CD4-positive, alpha-beta T cell (primary cell): ENCODE data around the gene WRNIP1. TPM values are rescaled to one million over a fixed set of nuclear protein-coding genes. Genes with fewer than 3 reads are reported as not detected.
"Not testable (repeated sequence)": the region's sequence is repeated elsewhere in the genome, so short reads cannot be mapped to it uniquely, and the experiment has no call there.

Source experiments
- ATAC-seq: fragments of 200-7000 bp; cut with Tn5 transposase; one replicate; pipeline ENCODE4 v1.10.0; 2022; ENCODE audit warnings: mild to moderate bottlenecking; ENCODE audit not compliant: poor library complexity
- CTCF ChIA-PET: fragments of 350-600 bp; sonication (Branson Sonifier 250); formaldehyde crosslinking; loops from one replicate; lab custom pipeline; 2021; ENCODE audit warnings: antibody characterized with exemption, inconsistent platforms; lab: Charles Lee
- POLR2A ChIA-PET: fragments of 350-600 bp; sonication (Branson Sonifier 250); formaldehyde crosslinking; loops from one replicate; lab custom pipeline; 2021; ENCODE audit warnings: antibody characterized with exemption, inconsistent platforms; lab: Charles Lee
- DNase-seq, 14 experiments: peaks; one replicate each; pipeline ENCODE4 v3.0.0-alpha.2; 2013 to 2020; ENCODE audit warnings: mixed read lengths in 2 of 14
- H3K27ac ChIP-seq, 2 donors: one replicate each; pipeline versions ENCODE4 v1.5.1 to v1.7.0; 2013; ENCODE audit warnings: low read length in 2 of 2, low read depth in 1 of 2, mild to moderate bottlenecking in 1 of 2
- H3K27me3 ChIP-seq, 2 experiments: 1 replicate in 1 of 2; 2 replicates in 1 of 2; pipeline versions ENCODE4 v1.6.1 to v1.7.0; 2013; ENCODE audit warnings: low read length in 2 of 2, control low read depth in 1 of 2, mild to moderate bottlenecking in 1 of 2, moderate library complexity in 1 of 2; ENCODE audit not compliant: insufficient read depth in 2 of 2, control insufficient read depth in 1 of 2
- H3K36me3 ChIP-seq: one replicate; pipeline ENCODE4 v1.6.1; 2013; ENCODE audit warnings: low read length, control low read depth; ENCODE audit not compliant: insufficient read depth
- H3K4me1 ChIP-seq: one replicate; pipeline ENCODE4 v1.6.1; 2013; ENCODE audit warnings: low read length, control low read depth; ENCODE audit not compliant: insufficient read depth
- H3K4me3 ChIP-seq: one replicate; pipeline ENCODE4 v1.5.1; 2013; ENCODE audit warnings: mild to moderate bottlenecking, low read length, moderate library complexity
- H3K9me3 ChIP-seq, 2 experiments: 1 replicate in 1 of 2; 2 replicates in 1 of 2; pipeline versions ENCODE4 v1.6.1 to v1.7.0; 2013; ENCODE audit warnings: low read length in 2 of 2, mild to moderate bottlenecking in 2 of 2, control low read depth in 1 of 2, moderate library complexity in 1 of 2; ENCODE audit not compliant: control insufficient read depth in 1 of 2, insufficient read depth in 1 of 2
- H3K27ac Mint-ChIP-seq: one replicate; pipeline ENCODE4 v1.8.0; 2020; ENCODE audit warnings: mixed read lengths
- H3K27me3 Mint-ChIP-seq: one replicate; pipeline ENCODE4 v1.8.0; 2021; ENCODE audit warnings: mixed read lengths
- H3K36me3 Mint-ChIP-seq: one replicate; pipeline ENCODE4 v1.8.0; 2021; ENCODE audit warnings: low read depth, mixed read lengths
- H3K4me1 Mint-ChIP-seq: one replicate; pipeline ENCODE4 v1.8.0; 2021; ENCODE audit warnings: low read depth, mixed read lengths
- H3K4me3 Mint-ChIP-seq: one replicate; pipeline ENCODE4 v1.8.0; 2020; ENCODE audit warnings: mild to moderate bottlenecking, mixed read lengths
- H3K9me3 Mint-ChIP-seq: one replicate; pipeline ENCODE4 v1.8.0; 2020; ENCODE audit warnings: mixed read lengths
- CTCF ChIP-seq: fragments of 200-600 bp; IDR thresholded peaks from one replicate; pipeline ENCODE4 v1.8.0; 2022; ENCODE audit warnings: antibody characterized with exemption, mild to moderate bottlenecking
- intact Hi-C, 2 experiments: fragments of 100-400 bp; cut with DNase I in 1 of 2; cut with micrococcal nuclease in 1 of 2; formaldehyde crosslinking; loops; one replicate each; pipeline versions ENCODE4 v1.15.1 to v1.9.0; 2023 to 2025; cut with DNase I, micrococcal nuclease
- total RNA-seq, 174 experiments: library from RNA in 2 of 174; stranded (reverse) in 2 of 174; gene quantifications; one replicate each; pipeline ENCODE4 v1.2.3 and lab custom pipeline; 2021 to 2026

WRNIP1 gene
- total RNA-seq, 2 experiments from 2014 or later = 22.4 to 25.2 TPM

GRCh38 chr6:2756687-2757224, 8.4 kb upstream of the WRNIP1 start:
- no peak overlapping the region for H3K4me3 ChIP-seq
- intact Hi-C loops = loop anchor here in 1 of 2 experiments (10.0 kb wide), 1 partner anchor 1232 kb away; no protein-coding TSS in a partner anchor
- Mint-ChIP-seq H3K9me3 (no peaks in the 10 kb centered on the region), H3K27me3 (peaks cover 31% of the 10 kb centered on the region), H3K4me3 (no peak overlapping the region), H3K36me3 (no peaks in the 10 kb centered on the region), H3K4me1 (peaks cover 10% of the 10 kb centered on the region), H3K27ac (no peak overlapping the region)
- POLR2A ChIA-PET = no interaction called here
- H3K27ac ChIP-seq = no peak overlapping the region
- DNase-seq (no peak), ATAC-seq (no peak)
- no peaks in the 10 kb centered on the region for H3K4me1 ChIP-seq
- no peak for TF ChIP-seq CTCF
- CTCF ChIA-PET = interaction anchor here (2.4 kb wide), 1 partner anchor 18 kb away, joined by 9 read pairs; no protein-coding TSS in a partner anchor
- H3K27me3 ChIP-seq = no peaks in the 10 kb centered on the region
- H3K36me3 ChIP-seq = no peaks in the 10 kb centered on the region
- H3K9me3 ChIP-seq = no peaks in the 10 kb centered on the region

- ChIA-PET POLR2A (interaction anchor here (1.1 kb wide), 1 partner anchor 21 kb away, joined by 3 read pairs; no protein-coding TSS in a partner anchor), CTCF (interaction anchor here (1.2 kb wide), 1 partner anchor 9 kb away, joined by 4 read pairs; no protein-coding TSS in a partner anchor)
- Histone ChIP-seq H3K9me3 (no peaks in the 10 kb centered on the region), H3K4me1 (peaks cover 2% of the 10 kb centered on the region), H3K36me3 (no peaks in the 10 kb centered on the region), H3K27me3 (no peaks in the 10 kb centered on the region), H3K4me3 (no peak overlapping the region), H3K27ac (no peak overlapping the region)
- no peaks in the 10 kb centered on the region for H3K9me3 Mint-ChIP-seq
- H3K27ac Mint-ChIP-seq = no peak overlapping the region
- H3K4me3 Mint-ChIP-seq = no peak overlapping the region
- H3K4me1 Mint-ChIP-seq = peaks cover 10% of the 10 kb centered on the region
- DNase-seq (no peak), ATAC-seq (no peak)
- peaks cover 15% of the 10 kb centered on the region for H3K27me3 Mint-ChIP-seq
- H3K36me3 Mint-ChIP-seq = no peaks in the 10 kb centered on the region
- intact Hi-C loops = loop anchor here in 1 of 2 experiments (10.0 kb wide), 1 partner anchor 1234 kb away; no protein-coding TSS in a partner anchor
- TF ChIP-seq CTCF = no peak
Measured at GRCh38 chr6:2758980-2759379, 6.2 kb upstream of the WRNIP1 start.

- DNase-seq (peak in 4 of 14 experiments; percentile 24 to 65 (median 60)), ATAC-seq (no peak)
- CTCF ChIA-PET = interaction anchor here (0.7 to 6.4 kb wide), 3 partner anchors 11 to 23 kb away, joined by 3 to 26 read pairs (median 6); partner anchors contain the start of gene MYLK4
- no peaks in the 10 kb centered on the region for H3K9me3 ChIP-seq
- peak overlapping the region; percentile 14 for H3K4me3 ChIP-seq
- peaks cover 10% of the 10 kb centered on the region for H3K36me3 Mint-ChIP-seq
- no peak overlapping the region for H3K27ac ChIP-seq
- peaks cover 10% of the 10 kb centered on the region for H3K4me1 ChIP-seq
- POLR2A ChIA-PET = interaction anchor here (1.0 kb wide), 1 partner anchor 10 kb away, joined by 3 read pairs; the partner anchor contains the start of gene MYLK4
- H3K4me1 Mint-ChIP-seq = peaks cover 23% of the 10 kb centered on the region
- no peaks in the 10 kb centered on the region for H3K36me3 ChIP-seq
- no peaks in the 10 kb centered on the region for H3K27me3 ChIP-seq
- H3K27me3 Mint-ChIP-seq = peaks cover 6% of the 10 kb centered on the region
- TF ChIP-seq CTCF = peak; percentile 76
- H3K4me3 Mint-ChIP-seq = peak overlapping the region; percentile 65
- H3K9me3 Mint-ChIP-seq = no peaks in the 10 kb centered on the region
- intact Hi-C loops = loop anchor here (1.0 to 10.0 kb wide), 8 partner anchors 23 to 1254 kb away; partner anchors contain the start of genes GMDS (in 1 of the 2), PSMG4 (in 1 of the 2), RIPK1 (in 1 of the 2) and SLC22A23 (in 1 of the 2)
- peak overlapping the region; percentile 28 for H3K27ac Mint-ChIP-seq
Measured at GRCh38 chr6:2760882-2761842, 4.0 kb upstream of the WRNIP1 start.

- Mint-ChIP-seq H3K4me1 (peaks cover 39% of the 10 kb centered on the region), H3K4me3 (peak overlapping the region; percentile 97), H3K36me3 (peaks cover 24% of the 10 kb centered on the region), H3K27ac (peak overlapping the region; percentile 49)
- not testable (repeated sequence) for H3K27ac ChIP-seq, ATAC-seq, H3K36me3 ChIP-seq, H3K27me3 ChIP-seq, H3K9me3 ChIP-seq, H3K9me3 Mint-ChIP-seq, H3K27me3 Mint-ChIP-seq, H3K4me3 ChIP-seq
- peak in 3 of 14 experiments; percentile 19 to 44 (median 38) for DNase-seq
- intact Hi-C loops = loop anchor here in 1 of 2 experiments (5.0 to 10.0 kb wide), 7 partner anchors 304 to 1252 kb away; partner anchors contain the start of genes GMDS, PSMG4, RIPK1 and SLC22A23
- ChIA-PET CTCF (interaction anchor here (6.4 kb wide), 1 partner anchor 12 kb away, joined by 26 read pairs; the partner anchor contains the start of gene MYLK4), POLR2A (interaction anchor here (0.7 to 2.1 kb wide), 3 partner anchors 227 to 305 kb away, joined by 3 to 7 read pairs (median 3); partner anchors contain the start of gene RIPK1)
- H3K4me1 ChIP-seq = peaks cover 23% of the 10 kb centered on the region
Measured at GRCh38 chr6:2762868-2763267, 2.3 kb upstream of the WRNIP1 start.
